GM12891 (cell line): ENCODE measurements around the gene SLC5A10.
A peak's percentile ranks its signal among the peaks of the same experiment; 100 is the strongest.

Experiments used
- DNase-seq: peaks from one replicate; pipeline ENCODE4 v3.0.0; 2011; ENCODE audit warnings: low spot score; ENCODE audit not compliant: insufficient read length
- FAIRE-seq: peaks from 2 replicates; lab custom pipeline; 2011; peaks lifted over from hg19 to GRCh38; lab: Jason Lieb, UNC
- PAX5 ChIP-seq: IDR thresholded peaks from 2 replicates; pipeline ENCODE4 v1.6.1; 2011; ENCODE audit warnings: low read length, moderate library complexity, mild to moderate bottlenecking; ENCODE audit not compliant: insufficient read depth, severe bottlenecking
- POLR2A ChIP-seq: IDR thresholded peaks from 2 replicates; pipeline ENCODE4 v1.6.1; 2011; ENCODE audit warnings: low read depth, low read length, control low read depth
- POLR2AphosphoS5 ChIP-seq: IDR thresholded peaks from 2 replicates; pipeline ENCODE4 v1.6.1; 2011; ENCODE audit warnings: low read depth, low read length, control low read depth
- POU2F2 ChIP-seq: IDR thresholded peaks from 2 replicates; pipeline ENCODE4 v1.6.1; 2011; ENCODE audit warnings: low read depth, mild to moderate bottlenecking, control low read depth, low read length, moderate library complexity
- SPI1 ChIP-seq: IDR thresholded peaks from 2 replicates; pipeline ENCODE4 v1.6.1; 2011; ENCODE audit warnings: low read depth, low read length, control low read depth
- TAF1 ChIP-seq: IDR thresholded peaks from 2 replicates; pipeline ENCODE4 v1.6.1; 2011; ENCODE audit warnings: low read depth, low read length, control low read depth

The SLC5A10 gene

DNA sequence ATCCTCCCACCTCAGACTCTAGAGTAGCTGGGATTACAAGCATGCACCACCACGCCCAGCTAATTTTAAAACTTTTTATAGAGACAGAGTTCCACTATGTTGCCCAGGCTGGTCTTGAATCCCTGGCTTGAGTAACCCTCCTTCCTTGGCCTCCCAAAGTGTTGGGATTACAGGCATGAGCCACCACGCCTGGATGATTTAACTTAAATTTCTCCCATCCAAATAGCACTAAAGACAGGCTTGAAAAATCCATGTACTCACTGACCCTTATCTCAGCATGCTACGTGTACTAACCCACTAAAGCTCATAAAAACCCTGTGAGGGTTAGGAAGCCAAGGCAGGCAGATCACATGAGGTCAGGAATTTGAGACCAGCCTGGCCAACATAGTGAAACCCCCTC lies 4.6 kb downstream of the SLC5A10 start:
- FAIRE-seq, result no peak
- TF ChIP-seq TAF1, result no peak
- no peak for TF ChIP-seq PAX5
- TF ChIP-seq POU2F2, result no peak
- TF ChIP-seq SPI1, result no peak
- TF ChIP-seq POLR2A, result no peak
- TF ChIP-seq POLR2AphosphoS5, result no peak
- no peak for DNase-seq

DNA sequence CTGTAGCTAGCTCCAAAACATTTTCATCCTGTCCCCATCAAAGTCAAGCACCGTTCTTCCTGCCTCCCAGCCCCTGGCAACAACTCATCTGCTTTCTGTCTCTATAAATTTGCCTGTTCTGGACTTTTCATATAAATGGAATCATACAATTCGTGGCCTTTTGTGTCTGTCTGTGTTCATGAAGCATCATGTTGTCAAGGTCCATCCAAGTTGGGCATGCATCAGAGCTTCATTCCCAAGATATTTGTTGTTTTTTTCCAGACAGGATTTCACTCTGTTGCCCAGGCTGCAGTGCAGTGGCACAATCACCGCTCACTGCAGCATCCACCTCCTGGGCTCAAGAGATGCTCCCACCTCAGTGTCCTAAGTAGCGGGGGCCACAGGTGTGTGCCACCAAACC lies 5.9 kb downstream of the SLC5A10 start:
- no peak for DNase-seq
- no peak for TF ChIP-seq POLR2A
- no peak for TF ChIP-seq POLR2AphosphoS5
- no peak for TF ChIP-seq SPI1
- no peak for FAIRE-seq

DNA sequence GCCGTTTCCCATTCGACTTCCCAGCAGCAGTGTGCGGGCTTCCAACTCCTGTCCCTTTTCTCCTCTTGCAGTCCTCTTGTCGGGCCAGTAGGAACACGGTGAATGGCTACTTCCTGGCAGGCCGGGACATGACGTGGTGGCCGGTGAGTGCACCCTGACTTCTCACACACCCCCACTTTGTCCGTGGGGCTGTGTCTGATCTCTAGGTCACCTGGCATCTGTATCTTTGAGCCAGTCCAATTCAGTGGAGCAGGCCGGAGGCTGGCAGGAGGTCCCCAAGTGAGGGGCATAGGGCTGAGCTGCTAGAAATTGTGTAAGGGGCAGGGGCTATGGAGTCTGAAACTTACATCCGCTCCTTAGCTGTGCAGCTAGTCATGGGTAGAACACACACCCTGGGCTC lies 6.6 kb downstream of the SLC5A10 start:
- DNase-seq, result no peak
- no peak for TF ChIP-seq PAX5
- TF ChIP-seq TAF1, result no peak
- no peak for TF ChIP-seq SPI1
- TF ChIP-seq POU2F2, result no peak
- TF ChIP-seq POLR2AphosphoS5, result no peak
- TF ChIP-seq POLR2A, result no peak
- no peak for FAIRE-seq

DNA sequence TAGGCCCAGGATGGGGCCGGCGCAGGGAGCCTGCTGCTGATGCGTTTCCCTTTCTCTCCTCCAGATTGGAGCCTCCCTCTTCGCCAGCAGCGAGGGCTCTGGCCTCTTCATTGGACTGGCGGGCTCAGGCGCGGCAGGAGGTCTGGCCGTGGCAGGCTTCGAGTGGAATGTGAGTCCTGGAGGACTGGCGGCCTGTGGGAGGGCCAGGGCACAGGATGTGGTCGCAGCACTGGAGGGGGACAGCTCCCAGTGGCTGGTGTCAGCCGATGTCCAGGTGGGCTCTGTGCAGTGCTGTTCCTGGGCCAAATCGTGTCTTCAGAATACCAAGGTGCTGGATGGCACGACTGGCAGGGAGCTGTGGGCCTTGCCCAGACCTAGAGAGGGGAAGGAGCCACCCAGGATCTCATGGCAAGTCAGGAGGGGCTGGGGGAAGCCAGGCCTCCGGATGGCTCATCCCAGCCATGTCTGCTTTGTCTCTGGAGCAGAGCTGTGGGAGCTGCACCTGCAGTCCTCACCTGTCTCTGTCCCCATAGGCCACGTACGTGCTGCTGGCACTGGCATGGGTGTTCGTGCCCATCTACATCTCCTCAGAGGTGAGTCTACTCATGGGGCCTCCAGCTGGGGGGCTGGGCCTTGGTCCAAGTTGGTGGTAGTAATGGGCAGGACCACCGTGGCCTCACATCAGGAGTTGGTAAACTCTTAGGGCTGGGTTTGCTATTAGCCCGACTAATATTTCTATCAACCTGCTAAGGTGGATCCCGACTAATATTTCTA lies 7.3 kb downstream of the SLC5A10 start:
- DNase-seq, result no peak
- TF ChIP-seq POLR2AphosphoS5 (no peak), SPI1 (no peak), PAX5 (no peak)
- FAIRE-seq, result no peak

DNA sequence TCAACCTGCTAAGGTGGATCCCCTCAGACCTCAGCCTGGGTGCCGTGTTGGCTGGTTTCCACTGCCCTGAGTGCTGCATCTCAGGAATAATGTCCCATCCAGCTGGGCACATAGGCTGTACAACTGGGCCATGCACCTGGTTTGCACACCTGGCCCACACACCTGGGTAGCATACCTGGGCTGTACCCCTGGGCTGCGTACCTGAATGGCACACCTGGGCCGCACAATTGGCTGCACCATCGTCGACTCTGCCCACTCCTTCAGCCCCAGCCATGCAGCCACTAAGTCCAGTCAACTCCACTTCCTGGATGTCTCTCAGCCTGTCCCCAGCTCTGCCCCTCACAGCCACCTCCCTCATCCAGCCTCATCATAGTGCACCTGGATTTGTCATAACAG lies 7.9 kb downstream of the SLC5A10 start:
- TF ChIP-seq TAF1 (no peak), PAX5 (no peak), POLR2AphosphoS5 (no peak), POU2F2 (no peak), POLR2A (no peak), SPI1 (no peak)
- FAIRE-seq, result no peak

DNA sequence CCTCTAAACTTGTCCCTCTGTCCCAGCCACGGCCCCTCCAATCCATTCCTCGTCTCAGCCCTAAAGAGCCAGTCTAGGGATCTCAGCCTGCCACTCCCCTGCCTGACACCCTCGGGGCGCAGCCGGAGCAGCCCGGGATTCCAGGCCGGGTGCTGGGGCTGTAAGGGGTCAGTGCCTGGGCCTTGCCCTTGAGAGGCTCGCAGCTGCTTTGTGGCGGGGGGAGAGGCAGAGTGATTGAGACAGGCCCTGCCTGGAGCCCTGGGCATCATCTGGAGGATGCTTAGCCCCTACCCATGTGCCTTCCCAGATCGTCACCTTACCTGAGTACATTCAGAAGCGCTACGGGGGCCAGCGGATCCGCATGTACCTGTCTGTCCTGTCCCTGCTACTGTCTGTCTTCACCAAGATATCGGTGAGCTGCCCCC lies 8.3 kb downstream of the SLC5A10 start:
- FAIRE-seq, result no peak

More for the DNA sequence above, 7.9 kb downstream of the SLC5A10 start:
- no peak for DNase-seq

DNA sequence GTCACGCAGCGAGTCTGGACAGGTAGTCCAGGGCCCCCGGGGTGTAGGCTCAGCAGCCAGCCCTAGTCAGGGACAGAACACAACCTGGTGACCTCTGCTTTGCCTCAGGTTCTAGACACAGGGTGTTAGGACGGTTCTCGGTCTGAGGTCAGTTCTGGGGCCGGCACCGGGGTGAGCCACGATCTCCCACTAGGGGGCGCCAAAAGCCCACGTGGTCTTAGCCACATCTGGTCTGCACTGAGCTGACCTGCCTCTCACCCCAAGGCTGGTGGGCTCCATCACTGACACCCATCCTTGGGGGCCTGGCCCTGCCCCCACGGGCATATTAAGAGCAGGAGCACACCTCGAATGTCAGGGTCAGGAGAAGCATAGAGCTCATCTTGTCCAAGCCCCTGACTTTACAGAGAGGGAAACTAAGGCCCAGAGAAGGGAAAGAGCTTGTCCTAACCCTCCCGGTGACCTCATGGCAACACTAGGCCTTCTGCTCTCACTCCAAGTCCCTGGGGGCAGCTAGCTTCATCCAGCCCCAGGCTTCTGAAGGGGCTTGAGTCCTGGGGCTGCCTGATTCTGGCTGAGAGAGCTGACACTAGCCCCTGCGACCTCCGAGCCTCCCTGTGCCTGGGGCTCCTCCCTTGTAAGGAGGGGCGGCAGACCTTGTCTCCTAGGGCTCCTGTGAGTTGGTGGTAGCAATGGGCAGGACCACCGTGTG lies 9.0 kb downstream of the SLC5A10 start:
- DNase-seq (peak; percentile 90), FAIRE-seq (peak; percentile 71)
- no peak for TF ChIP-seq POLR2A
- peak; percentile 59; the same call in 1 of the 2 replicates for TF ChIP-seq POU2F2
- no peak for TF ChIP-seq TAF1

More for the DNA sequence above, 8.3 kb downstream of the SLC5A10 start:
- no peak for DNase-seq
- TF ChIP-seq POLR2AphosphoS5 (no peak), TAF1 (no peak), PAX5 (no peak), POLR2A (no peak), SPI1 (no peak), POU2F2 (no peak)

DNA sequence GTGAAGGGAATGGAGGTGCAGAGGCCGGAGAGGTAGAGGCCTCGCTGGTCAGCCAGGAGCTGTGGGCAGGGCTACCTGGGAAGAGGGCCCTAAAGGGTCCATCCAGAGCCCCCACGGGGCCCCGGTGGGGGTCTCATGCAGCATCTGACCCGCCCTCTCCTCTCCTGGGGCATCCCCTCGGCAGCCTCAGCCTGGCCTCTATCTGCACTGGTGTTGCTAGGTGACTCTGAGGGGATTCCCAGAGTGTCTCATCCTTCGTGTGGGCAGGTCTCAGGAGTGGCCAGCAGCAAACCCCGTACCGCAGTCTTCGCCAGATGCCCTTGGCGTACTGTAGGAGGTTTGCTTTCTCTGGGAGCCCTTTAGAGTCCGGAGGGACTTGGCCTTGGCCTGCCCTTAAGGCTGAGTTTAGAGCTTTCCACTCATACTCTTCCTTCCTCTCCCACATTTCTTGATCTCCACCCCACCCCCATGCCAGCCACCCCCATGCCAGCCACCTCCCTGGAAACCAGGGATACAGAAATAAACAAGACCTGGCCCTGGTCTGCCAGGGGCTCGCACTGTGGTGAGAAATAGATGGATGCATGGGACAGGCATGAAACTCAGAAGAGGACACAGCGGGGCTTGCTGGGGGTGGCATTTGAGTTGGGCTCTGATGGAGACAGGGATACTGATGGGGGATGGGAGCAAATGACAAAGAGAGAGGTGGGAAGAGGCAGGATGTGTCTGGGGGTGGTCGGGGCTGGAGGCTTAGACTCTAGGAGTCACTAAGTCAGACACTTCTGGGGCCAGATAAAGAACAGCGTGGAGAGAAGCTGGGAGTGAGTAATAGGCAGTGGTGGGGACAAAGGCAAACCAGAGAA lies 9.9 kb downstream of the SLC5A10 start:
- FAIRE-seq (no peak), DNase-seq (no peak)
- TF ChIP-seq PAX5 (no peak), POLR2A (no peak)

DNA sequence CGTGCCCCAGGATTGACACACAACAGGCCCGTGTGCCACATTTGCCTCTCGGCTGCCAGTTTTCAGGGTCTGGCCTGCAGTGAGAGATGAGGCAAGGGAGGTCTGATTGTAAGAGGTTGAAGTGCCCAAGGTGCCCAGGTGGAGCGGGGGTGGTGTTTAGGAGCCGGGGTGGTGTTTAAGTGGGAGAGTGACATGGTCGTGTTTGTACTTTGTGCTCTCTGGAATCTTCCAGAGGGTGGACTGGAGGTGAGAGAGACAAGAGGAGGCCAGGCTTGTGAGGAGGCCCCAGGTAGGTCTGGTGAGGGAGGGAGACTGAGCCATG lies 10.5 kb downstream of the SLC5A10 start:
- no peak for TF ChIP-seq POLR2A
- TF ChIP-seq PAX5, result no peak
- TF ChIP-seq POLR2AphosphoS5, result no peak
- TF ChIP-seq TAF1, result no peak
- DNase-seq (no peak), FAIRE-seq (no peak)
